WTC11 (cell line): Measurements from ENCODE around the gene PDE3B. TPM values are rescaled to one million over a fixed set of nuclear protein-coding genes. Genes with fewer than 3 reads are reported as not detected.

Source experiments
- ATAC-seq: fragments of 200-7000 bp; cut with Tn5 transposase; 2 replicates; pipeline ENCODE4 v1.10.0; 2021; ENCODE audit warnings: mild to moderate bottlenecking, moderate library complexity
- CTCF ChIA-PET: fragments of 300-600 bp; sonication (Branson Sonifier 250); formaldehyde crosslinking; loops from one replicate; lab custom pipeline; 2021; ENCODE audit warnings: antibody characterized with exemption; lab: Charles Lee
- POLR2A ChIA-PET: fragments of 350-600 bp; sonication (Branson Sonifier 250); formaldehyde crosslinking; loops from one replicate; lab custom pipeline; 2021; ENCODE audit warnings: antibody characterized with exemption; lab: Charles Lee
- DNase-seq: peaks from one replicate; pipeline ENCODE4 v3.0.0; 2021; ENCODE audit warnings: low spot score
- H3K27ac Mint-ChIP-seq: 2 replicates; pipeline ENCODE4 v1.8.0; 2021; ENCODE audit warnings: mixed read lengths
- H3K27me3 Mint-ChIP-seq: 2 replicates; pipeline ENCODE4 v1.8.0; 2021; ENCODE audit warnings: low read depth, mild to moderate bottlenecking, moderate library complexity, mixed read lengths
- H3K36me3 Mint-ChIP-seq: 2 replicates; pipeline ENCODE4 v1.8.0; 2021; ENCODE audit warnings: mixed read lengths
- H3K4me1 Mint-ChIP-seq: 2 replicates; pipeline ENCODE4 v1.8.0; 2022; ENCODE audit warnings: mixed read lengths
- H3K4me3 Mint-ChIP-seq: 2 replicates; pipeline ENCODE4 v1.8.0; 2021; ENCODE audit warnings: mild to moderate bottlenecking, moderate library complexity, mixed read lengths
- H3K9me3 Mint-ChIP-seq: 2 replicates; pipeline ENCODE4 v1.8.0; 2021; ENCODE audit warnings: mixed read lengths
- EMX1 ChIP-seq: fragments of 250-450 bp; sonication (Bioruptor Pico); IDR thresholded peaks from 2 replicates; pipeline ENCODE4 v1.8.0; 2021; ENCODE audit warnings: mild to moderate bottlenecking
- ETV6 ChIP-seq: sonication (generic); formaldehyde crosslinking; IDR thresholded peaks from 2 replicates; pipeline ENCODE4 v1.8.1; 2022; ENCODE audit warnings: mild to moderate bottlenecking, missing genetic modification reagents
- FOXK1 ChIP-seq: sonication (generic); formaldehyde crosslinking; IDR thresholded peaks from 2 replicates; pipeline ENCODE4 v1.8.0; 2022; ENCODE audit warnings: mild to moderate bottlenecking, moderate library complexity, missing genetic modification reagents
- GTF2I ChIP-seq: fragments of 250-450 bp; sonication (Bioruptor Pico); conservative IDR thresholded peaks from 2 replicates; pipeline ENCODE4 v1.4.0; 2021; ENCODE audit warnings: mild to moderate bottlenecking
- JAZF1 ChIP-seq: fragments of 250-450 bp; sonication (Bioruptor Pico); IDR thresholded peaks from 2 replicates; pipeline ENCODE4 v1.9.0; 2021; ENCODE audit warnings: moderate library complexity, mild to moderate bottlenecking, inconsistent platforms
- MYBL2 ChIP-seq: sonication (generic); formaldehyde crosslinking; IDR thresholded peaks from 2 replicates; pipeline ENCODE4 v1.8.1; 2023; ENCODE audit warnings: mild to moderate bottlenecking, moderate library complexity, missing genetic modification reagents
- NR1H2 ChIP-seq: sonication (generic); formaldehyde crosslinking; IDR thresholded peaks from 2 replicates; pipeline ENCODE4 v1.9.0; 2021; ENCODE audit warnings: mild to moderate bottlenecking, moderate library complexity, missing genetic modification reagents
- NR3C1 ChIP-seq: sonication (generic); formaldehyde crosslinking; conservative IDR thresholded peaks from 2 replicates; pipeline ENCODE4 v1.8.1; 2023; ENCODE audit warnings: low read depth, mild to moderate bottlenecking, missing genetic modification reagents
- RELA ChIP-seq: sonication (generic); formaldehyde crosslinking; IDR thresholded peaks from 2 replicates; pipeline ENCODE4 v1.8.1; 2022; ENCODE audit warnings: missing genetic modification reagents, mild to moderate bottlenecking, borderline replicate concordance
- RORB ChIP-seq: fragments of 250-450 bp; sonication (Bioruptor Pico); IDR thresholded peaks from 2 replicates; pipeline ENCODE4 v1.9.0; 2021; ENCODE audit warnings: mild to moderate bottlenecking
- SP1 ChIP-seq: sonication (generic); formaldehyde crosslinking; conservative IDR thresholded peaks from 2 replicates; pipeline ENCODE4 v1.8.1; 2022; ENCODE audit warnings: missing genetic modification reagents
- TP53 ChIP-seq: sonication (generic); formaldehyde crosslinking; IDR thresholded peaks from 2 replicates; pipeline ENCODE4 v1.8.1; 2023; ENCODE audit warnings: mild to moderate bottlenecking, missing genetic modification reagents
- ZNF219 ChIP-seq: sonication (generic); formaldehyde crosslinking; IDR thresholded peaks from 2 replicates; pipeline ENCODE4 v1.8.0; 2023; ENCODE audit warnings: missing genetic modification reagents, mild to moderate bottlenecking, borderline replicate concordance
- ZNF317 ChIP-seq: sonication (generic); formaldehyde crosslinking; IDR thresholded peaks from 2 replicates; pipeline ENCODE4 v1.8.1; 2023; ENCODE audit warnings: low read depth, mild to moderate bottlenecking, moderate library complexity, missing genetic modification reagents, borderline replicate concordance
- ZNF423 ChIP-seq: fragments of 250-450 bp; sonication (Bioruptor Pico); IDR thresholded peaks from 2 replicates; pipeline ENCODE4 v2.1.2; 2022; ENCODE audit warnings: mild to moderate bottlenecking, moderate library complexity
- total RNA-seq: library from RNA; stranded (reverse); gene quantifications from 3 replicates; pipeline ENCODE4 v1.2.3, GENCODE V29; 2021
- TF ChIP-seq, protein P1 (sequence below): sonication (generic); formaldehyde crosslinking; IDR thresholded peaks from 2 replicates; pipeline ENCODE4 v1.8.0; 2022; ENCODE audit warnings: missing genetic modification reagents
- TF ChIP-seq, protein P2 (sequence below): fragments of 250-450 bp; sonication (Bioruptor Pico); IDR thresholded peaks from 2 replicates; pipeline ENCODE4 v1.9.0; 2021; ENCODE audit warnings: mild to moderate bottlenecking
- TF ChIP-seq, protein P3 (sequence below): sonication (generic); formaldehyde crosslinking; IDR thresholded peaks from 2 replicates; pipeline ENCODE4 v1.8.1; 2023; ENCODE audit warnings: mild to moderate bottlenecking, missing genetic modification reagents, moderate library complexity
- TF ChIP-seq, protein P4 (sequence below): sonication (generic); formaldehyde crosslinking; IDR thresholded peaks from 2 replicates; pipeline ENCODE4 v1.8.1; 2023; ENCODE audit warnings: mild to moderate bottlenecking, missing genetic modification reagents
- TF ChIP-seq, protein P5 (sequence below): sonication (generic); formaldehyde crosslinking; IDR thresholded peaks from 2 replicates; pipeline ENCODE4 v1.8.1; 2022; ENCODE audit warnings: missing genetic modification reagents, borderline replicate concordance

The PDE3B gene
- total RNA-seq, 1 experiment from 2014 or later = 9.6 TPM

DNA sequence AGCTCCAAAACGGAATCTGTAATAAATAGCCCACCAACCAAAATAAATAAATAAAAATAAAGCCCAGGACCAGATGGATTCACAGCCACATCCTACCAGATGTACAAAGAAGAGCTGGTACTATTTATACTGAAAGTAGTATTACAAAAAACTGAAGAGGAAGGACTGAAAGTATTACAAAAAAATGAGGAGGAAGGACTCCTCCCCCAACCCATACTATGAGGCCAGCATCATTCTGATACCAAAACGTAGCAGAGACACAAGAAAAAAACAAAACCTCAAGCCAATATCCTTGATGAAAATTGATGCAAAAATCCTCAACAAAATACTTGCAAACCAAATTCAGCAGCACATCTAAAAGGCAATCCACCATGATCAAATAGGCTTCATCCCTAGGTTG, 183.0 kb downstream of the PDE3B start:
- CTCF ChIA-PET = interaction anchor here (0.9 kb wide), 1 partner anchor 81 kb away, joined by 3 read pairs; no protein-coding TSS in a partner anchor
- H3K4me3 Mint-ChIP-seq = no peak overlapping the region

DNA sequence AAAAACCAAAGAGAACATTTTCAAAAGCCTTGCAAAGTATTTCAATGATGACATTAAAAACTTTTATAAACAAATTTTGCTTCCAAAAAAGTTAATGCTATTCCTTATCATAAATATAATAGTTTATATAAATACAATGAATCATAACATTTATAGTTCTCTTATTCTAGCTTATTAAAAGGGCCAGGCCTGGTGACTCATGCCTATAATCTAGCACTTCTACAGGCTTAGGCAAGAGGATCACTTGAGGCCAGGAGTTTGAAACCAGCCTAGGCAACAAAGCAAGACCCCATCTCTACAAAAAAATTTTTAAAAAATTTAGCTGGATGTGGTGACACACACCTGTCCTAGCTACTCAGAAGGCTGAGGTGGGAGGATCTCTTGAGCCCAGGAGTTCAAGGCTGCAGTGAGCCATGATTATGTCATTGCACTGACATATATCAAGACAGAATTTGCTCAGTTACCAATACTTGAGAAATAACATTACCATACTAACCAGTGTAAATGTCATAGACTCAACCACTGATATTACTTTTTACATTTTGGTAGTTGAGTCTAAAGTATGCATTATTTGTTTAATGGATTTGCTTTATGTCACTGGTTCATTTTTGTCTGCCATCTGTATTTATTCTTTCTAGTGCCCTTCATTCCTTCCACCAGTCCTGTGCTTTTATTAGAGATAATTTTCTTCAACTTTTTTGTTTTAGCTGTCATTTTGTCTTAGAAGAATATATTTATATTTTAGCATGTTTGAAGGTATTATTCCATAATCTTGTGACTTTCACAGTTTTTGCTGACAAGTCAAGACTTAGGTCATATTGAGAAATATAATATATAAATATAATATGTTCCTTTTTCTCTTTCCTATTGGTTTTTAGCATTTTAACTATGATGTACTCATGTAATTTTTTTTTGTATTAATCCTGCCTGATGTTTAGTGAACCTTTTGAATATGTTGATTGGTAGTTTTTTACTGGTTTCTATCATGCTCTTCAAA, 192.2 kb downstream of the PDE3B start:
- ATAC-seq = no peak
- no peaks in the 10 kb centered on the region for H3K27me3 Mint-ChIP-seq
- DNase-seq = no peak
- no peaks in the 10 kb centered on the region for H3K4me1 Mint-ChIP-seq
- no peaks in the 10 kb centered on the region for H3K9me3 Mint-ChIP-seq
- ChIA-PET CTCF (no interaction called here), POLR2A (interaction anchor here (0.6 kb wide), 1 partner anchor 163 kb away, joined by 3 read pairs; no protein-coding TSS in a partner anchor)
- no peak overlapping the region for H3K27ac Mint-ChIP-seq
- no peak overlapping the region for H3K4me3 Mint-ChIP-seq
- TF ChIP-seq SP1 (CRISPR knock-in tag) (no peak), MYBL2 (no peak), TP53 (no peak), ZNF219 (CRISPR knock-in tag) (no peak), JAZF1 (no peak), ETV6 (CRISPR knock-in tag) (no peak), FOXK1 (no peak), NR1H2 (no peak), RORB (CRISPR knock-in tag) (no peak), GTF2I (CRISPR knock-in tag) (no peak), EMX1 (CRISPR knock-in tag) (no peak), ZNF317 (CRISPR knock-in tag) (no peak), NR3C1 (CRISPR knock-in tag) (no peak)
- TF ChIP-seq, protein P1, sequence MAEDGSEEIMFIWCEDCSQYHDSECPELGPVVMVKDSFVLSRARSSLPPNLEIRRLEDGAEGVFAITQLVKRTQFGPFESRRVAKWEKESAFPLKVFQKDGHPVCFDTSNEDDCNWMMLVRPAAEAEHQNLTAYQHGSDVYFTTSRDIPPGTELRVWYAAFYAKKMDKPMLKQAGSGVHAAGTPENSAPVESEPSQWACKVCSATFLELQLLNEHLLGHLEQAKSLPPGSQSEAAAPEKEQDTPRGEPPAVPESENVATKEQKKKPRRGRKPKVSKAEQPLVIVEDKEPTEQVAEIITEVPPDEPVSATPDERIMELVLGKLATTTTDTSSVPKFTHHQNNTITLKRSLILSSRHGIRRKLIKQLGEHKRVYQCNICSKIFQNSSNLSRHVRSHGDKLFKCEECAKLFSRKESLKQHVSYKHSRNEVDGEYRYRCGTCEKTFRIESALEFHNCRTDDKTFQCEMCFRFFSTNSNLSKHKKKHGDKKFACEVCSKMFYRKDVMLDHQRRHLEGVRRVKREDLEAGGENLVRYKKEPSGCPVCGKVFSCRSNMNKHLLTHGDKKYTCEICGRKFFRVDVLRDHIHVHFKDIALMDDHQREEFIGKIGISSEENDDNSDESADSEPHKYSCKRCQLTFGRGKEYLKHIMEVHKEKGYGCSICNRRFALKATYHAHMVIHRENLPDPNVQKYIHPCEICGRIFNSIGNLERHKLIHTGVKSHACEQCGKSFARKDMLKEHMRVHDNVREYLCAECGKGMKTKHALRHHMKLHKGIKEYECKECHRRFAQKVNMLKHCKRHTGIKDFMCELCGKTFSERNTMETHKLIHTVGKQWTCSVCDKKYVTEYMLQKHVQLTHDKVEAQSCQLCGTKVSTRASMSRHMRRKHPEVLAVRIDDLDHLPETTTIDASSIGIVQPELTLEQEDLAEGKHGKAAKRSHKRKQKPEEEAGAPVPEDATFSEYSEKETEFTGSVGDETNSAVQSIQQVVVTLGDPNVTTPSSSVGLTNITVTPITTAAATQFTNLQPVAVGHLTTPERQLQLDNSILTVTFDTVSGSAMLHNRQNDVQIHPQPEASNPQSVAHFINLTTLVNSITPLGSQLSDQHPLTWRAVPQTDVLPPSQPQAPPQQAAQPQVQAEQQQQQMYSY (CRISPR knock-in tag) = no peak
- TF ChIP-seq, protein P2, sequence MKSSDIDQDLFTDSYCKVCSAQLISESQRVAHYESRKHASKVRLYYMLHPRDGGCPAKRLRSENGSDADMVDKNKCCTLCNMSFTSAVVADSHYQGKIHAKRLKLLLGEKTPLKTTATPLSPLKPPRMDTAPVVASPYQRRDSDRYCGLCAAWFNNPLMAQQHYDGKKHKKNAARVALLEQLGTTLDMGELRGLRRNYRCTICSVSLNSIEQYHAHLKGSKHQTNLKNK (CRISPR knock-in tag) = no peak
- TF ChIP-seq, protein P3, sequence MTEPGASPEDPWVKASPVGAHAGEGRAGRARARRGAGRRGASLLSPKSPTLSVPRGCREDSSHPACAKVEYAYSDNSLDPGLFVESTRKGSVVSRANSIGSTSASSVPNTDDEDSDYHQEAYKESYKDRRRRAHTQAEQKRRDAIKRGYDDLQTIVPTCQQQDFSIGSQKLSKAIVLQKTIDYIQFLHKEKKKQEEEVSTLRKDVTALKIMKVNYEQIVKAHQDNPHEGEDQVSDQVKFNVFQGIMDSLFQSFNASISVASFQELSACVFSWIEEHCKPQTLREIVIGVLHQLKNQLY (CRISPR knock-in tag) = no peak
- TF ChIP-seq, protein P4, sequence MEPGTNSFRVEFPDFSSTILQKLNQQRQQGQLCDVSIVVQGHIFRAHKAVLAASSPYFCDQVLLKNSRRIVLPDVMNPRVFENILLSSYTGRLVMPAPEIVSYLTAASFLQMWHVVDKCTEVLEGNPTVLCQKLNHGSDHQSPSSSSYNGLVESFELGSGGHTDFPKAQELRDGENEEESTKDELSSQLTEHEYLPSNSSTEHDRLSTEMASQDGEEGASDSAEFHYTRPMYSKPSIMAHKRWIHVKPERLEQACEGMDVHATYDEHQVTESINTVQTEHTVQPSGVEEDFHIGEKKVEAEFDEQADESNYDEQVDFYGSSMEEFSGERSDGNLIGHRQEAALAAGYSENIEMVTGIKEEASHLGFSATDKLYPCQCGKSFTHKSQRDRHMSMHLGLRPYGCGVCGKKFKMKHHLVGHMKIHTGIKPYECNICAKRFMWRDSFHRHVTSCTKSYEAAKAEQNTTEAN = no peak
- H3K36me3 Mint-ChIP-seq = no peaks in the 10 kb centered on the region

More for the DNA sequence above, 183.0 kb downstream of the PDE3B start:
- DNase-seq (no peak), ATAC-seq (no peak)
- Mint-ChIP-seq H3K9me3 (peaks cover 52% of the 10 kb centered on the region), H3K27me3 (no peaks in the 10 kb centered on the region), H3K27ac (no peak overlapping the region), H3K4me1 (no peaks in the 10 kb centered on the region), H3K36me3 (peaks cover 30% of the 10 kb centered on the region)
- TF ChIP-seq ZNF423 (CRISPR knock-in tag) (no peak), RELA (no peak)
- TF ChIP-seq, protein P2 (CRISPR knock-in tag) = no peak
- TF ChIP-seq, protein P4 = no peak
- TF ChIP-seq, protein P5, sequence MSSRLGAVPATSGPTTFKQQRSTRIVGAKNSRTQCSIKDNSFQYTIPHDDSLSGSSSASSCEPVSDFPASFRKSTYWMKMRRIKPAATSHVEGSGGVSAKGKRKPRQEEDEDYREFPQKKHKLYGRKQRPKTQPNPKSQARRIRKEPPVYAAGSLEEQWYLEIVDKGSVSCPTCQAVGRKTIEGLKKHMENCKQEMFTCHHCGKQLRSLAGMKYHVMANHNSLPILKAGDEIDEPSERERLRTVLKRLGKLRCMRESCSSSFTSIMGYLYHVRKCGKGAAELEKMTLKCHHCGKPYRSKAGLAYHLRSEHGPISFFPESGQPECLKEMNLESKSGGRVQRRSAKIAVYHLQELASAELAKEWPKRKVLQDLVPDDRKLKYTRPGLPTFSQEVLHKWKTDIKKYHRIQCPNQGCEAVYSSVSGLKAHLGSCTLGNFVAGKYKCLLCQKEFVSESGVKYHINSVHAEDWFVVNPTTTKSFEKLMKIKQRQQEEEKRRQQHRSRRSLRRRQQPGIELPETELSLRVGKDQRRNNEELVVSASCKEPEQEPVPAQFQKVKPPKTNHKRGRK (CRISPR knock-in tag) = no peak
- POLR2A ChIA-PET = no interaction called here
